GM12891 (cell line): ENCODE measurements around the gene CLSTN3.

Experiments used
- PAX5 ChIP-seq: IDR thresholded peaks from 2 replicates; pipeline ENCODE4 v1.6.1; 2011; ENCODE audit warnings: low read length, moderate library complexity, mild to moderate bottlenecking; ENCODE audit not compliant: insufficient read depth, severe bottlenecking
- POLR2A ChIP-seq: IDR thresholded peaks from 2 replicates; pipeline ENCODE4 v1.6.1; 2011; ENCODE audit warnings: low read depth, low read length, control low read depth
- POLR2AphosphoS5 ChIP-seq: IDR thresholded peaks from 2 replicates; pipeline ENCODE4 v1.6.1; 2011; ENCODE audit warnings: low read depth, low read length, control low read depth
- TAF1 ChIP-seq: IDR thresholded peaks from 2 replicates; pipeline ENCODE4 v1.6.1; 2011; ENCODE audit warnings: low read depth, low read length, control low read depth

DNA sequence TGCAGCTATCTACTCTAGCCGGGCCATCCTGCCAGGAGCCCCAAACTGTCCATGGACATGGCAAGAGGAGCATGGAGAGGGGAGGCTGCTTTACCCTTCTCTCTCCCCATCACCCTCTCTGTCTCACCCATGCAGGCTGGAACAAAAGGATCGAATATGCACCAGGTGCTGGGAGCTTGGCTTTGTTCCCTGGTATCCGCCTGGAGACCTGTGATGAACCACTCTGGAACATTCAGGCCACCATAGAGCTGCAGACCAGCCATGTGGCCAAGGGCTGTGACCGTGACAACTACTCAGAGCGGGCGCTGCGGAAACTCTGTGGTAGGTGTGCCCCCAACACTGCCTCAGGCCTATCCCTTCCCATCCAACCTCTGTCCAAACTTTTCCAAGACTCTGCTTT lies 5.9 kb downstream of the CLSTN3 start:
- TF ChIP-seq POLR2A, result no peak
- TF ChIP-seq POLR2AphosphoS5, result no peak
- no peak for TF ChIP-seq TAF1
- TF ChIP-seq PAX5, result no peak
